GM19351 (cell line): ENCODE results near the gene WDCP.
"Not testable (repeated sequence)": the region's sequence is repeated elsewhere in the genome, so short reads cannot be mapped to it uniquely, and the experiment has no call there.

Experiments
- ATAC-seq: cut with Tn5 transposase; IDR thresholded peaks from one replicate; pipeline ENCODE4 v1.9.1; 2021; ENCODE audit warnings: mild to moderate bottlenecking, moderate library complexity; ENCODE audit not compliant: unreplicated experiment

The WDCP gene

DNA sequence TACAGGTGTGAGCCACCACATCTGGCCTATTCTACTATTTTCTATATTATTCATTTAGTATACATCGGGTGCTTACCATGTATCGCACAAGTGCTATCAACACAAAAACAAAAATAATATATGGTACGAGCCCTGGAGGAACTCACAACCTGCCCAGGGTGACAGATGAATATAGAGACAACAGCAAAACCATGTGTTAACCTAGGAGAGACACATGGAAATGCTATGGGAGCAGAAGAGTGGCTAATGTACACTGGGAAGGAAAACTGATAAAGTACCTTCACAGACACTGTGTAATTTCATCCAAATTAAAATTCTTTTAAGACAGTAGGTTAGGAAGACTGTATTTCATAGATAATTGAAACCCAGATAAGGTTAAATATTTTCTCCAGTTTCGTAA, 25.1 kb upstream of the WDCP start:
- no peak for ATAC-seq

GRCh38 chr2:24065341-24065740, 18.1 kb upstream of the WDCP start:
- no peak for ATAC-seq

DNA sequence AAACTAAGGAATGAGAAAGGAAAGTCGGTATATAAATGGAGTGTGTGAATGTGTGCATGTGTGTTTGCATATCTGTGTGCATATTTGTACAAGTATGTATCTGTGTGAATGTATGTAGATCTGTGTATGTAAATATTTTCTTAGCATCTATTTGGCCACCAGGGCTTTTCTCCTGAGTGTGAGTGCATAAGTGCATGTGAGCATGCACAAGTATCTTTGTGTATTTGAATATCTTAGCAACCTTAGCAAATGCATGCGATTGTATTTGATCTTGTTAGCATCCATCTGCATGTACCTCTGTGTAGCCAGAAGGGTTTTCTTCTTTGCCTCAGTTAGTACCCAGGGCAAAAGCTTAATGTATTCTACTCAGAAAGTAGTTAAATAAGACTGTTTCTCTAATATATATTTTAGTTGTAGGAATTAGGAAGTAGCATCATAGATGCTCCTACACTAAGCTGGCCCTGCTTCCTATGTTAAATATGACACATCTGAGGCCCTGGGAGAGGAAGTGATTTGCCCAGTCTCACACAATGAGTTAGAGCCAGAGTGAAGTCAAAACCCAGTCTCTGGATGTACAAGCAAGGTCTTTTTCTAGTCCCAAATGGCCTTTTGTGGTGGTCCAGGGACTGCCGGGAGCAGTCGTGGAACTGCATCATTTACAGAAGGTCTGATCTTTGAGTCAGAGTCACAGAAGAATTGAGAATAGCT, 11.5 kb upstream of the WDCP start:
- ATAC-seq: no peak

DNA sequence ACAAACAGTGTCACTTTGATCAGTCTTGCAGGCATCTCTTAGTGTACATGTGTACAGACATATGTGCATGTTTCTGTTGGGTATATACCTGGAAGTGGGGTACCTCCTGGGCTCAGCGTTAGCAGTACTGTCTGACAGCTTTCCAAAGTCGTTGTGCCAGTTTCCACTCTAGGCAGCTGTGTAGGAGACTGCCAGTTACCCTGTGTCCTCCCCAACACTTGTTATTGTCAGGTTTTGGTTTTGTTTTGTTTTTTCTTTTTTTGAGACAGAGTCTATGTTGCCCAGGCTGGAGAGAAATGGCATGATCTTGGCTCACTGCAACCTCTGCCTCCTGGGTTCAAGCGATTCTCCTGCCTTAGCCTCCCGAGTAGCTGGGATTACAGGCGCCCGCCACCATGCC, 8.6 kb upstream of the WDCP start:
- ATAC-seq: no peak

GRCh38 chr2:24054366-24055010, 7.3 kb upstream of the WDCP start:
- no peak for ATAC-seq

GRCh38 chr2:24052951-24053350, 5.8 kb upstream of the WDCP start:
- no peak for ATAC-seq

DNA sequence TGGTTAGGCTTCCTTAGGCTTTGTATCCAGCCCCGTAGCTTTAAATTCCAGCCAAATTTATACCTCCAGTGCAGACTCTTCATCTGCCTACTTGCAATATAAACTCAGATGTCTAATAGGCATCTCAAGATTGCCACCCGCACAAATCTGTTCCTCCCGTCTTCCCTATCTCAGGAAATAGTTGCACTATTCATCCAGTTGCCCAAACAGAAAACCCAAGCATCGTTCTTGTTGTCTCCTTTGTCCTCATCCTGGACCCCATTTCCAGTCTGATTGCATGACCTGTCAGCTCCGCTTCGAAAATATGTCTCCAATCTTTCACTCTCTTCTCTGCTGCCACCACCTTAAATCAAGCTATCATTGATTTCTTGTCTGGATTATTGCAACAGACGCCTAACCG, 4.6 kb upstream of the WDCP start:
- ATAC-seq: no peak

DNA sequence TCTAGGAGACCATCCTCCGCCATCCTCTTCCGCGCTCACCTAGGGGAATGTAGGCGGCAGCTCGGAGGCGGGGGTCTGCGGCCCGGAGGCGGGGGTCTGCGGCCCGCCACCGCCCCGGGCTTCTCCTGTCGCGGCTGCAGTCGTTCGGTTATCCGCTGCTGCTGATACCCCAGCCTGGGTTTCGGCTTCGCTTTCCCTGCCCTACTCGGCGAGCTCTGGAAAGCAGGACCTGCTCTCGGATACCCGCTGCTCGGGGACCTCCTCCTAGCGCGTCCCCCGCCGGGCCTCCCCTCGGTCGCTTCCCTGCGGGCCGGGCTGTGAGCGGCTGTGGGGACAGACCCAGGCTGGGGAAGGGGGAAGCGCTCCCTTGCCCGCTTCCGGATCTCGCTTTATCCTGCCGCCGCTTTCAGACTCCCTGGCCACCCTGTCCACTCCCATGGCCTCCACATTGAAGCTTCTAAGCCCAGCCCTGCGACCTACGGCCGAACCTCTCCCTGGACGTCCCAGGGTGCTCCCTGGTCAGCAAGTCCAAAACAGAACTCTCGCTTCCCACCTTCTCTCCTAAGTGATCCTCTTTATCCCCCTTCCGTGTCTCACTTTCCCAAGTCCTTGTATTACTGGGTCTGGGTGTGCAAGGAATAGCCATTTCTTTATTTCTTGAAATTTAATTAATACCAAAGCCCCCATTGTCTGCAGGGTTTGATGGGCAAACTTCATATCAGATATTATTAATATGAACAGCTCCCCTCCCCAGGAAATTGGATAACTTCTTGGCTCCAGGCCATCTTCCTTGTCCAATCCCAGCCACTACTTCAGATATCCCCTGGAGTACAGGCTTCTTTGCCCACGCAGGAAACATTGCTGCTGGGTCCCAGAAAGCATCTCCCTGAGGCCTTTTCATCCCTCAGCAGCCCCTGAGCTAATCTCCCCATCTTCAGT, 3.1 kb upstream of the WDCP start:
- ATAC-seq: no peak

GRCh38 chr2:24049485-24050021, 2.4 kb upstream of the WDCP start, which contains the start of gene FKBP1B:
Gene FKBP1B, plus strand, starts transcription at chr2:24049741. Its CDS starts 109 bp downstream, at chr2:24049850.
- ATAC-seq: no peak

DNA sequence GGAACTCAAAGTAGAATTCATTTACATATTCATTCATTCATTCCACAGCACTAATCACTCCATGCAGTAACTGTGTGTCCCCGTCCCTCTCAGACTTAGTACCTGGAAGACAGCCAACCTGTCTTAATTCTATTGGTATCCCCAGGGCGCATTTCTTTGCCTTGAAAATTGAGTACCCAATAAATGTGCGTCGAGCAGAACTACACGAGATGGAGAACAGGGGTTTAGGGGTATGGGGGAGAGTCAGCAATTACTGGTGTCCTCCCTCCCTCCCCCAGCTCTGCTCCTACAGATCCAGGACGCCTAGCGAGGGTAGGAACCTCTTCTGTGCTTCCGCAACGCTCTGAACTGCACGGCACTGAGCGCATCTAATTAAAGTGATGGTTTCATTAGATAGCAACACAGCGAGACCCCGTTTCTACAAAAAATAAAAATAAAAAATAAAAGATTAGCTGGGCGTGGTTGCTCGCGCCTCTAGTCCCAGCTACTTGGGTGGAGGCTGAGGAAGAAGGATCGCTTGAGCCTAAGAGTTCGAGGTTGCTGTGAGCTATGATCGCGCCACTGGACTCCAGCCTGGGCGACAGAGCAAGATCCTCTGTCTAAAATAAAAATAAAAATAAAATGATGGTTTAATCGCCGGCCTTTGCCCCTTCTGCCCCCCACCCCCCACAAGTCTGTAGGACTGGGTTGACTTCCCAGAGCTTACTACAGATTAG, 1.7 kb upstream of the WDCP start:
- no peak for ATAC-seq

DNA sequence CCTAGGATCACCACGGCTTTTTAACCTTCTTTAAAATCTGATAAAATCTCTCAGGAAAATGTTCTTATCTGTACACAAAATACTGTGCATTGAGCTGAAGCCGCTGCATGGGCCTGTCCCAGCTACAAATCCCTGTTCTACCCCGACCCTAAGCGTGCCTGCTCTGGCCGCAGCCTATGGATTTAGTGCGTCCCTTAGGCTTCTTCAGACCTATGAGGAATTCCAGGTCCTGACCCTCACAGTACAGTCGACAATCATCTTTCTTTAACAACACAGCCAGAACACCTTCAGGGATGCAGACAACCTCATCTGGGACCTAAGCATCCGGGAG, 477 bp upstream of the WDCP start:
- ATAC-seq: no peak

GRCh38 chr2:24046599-24046929, 627 bp downstream of the WDCP start:
- no peak for ATAC-seq

DNA sequence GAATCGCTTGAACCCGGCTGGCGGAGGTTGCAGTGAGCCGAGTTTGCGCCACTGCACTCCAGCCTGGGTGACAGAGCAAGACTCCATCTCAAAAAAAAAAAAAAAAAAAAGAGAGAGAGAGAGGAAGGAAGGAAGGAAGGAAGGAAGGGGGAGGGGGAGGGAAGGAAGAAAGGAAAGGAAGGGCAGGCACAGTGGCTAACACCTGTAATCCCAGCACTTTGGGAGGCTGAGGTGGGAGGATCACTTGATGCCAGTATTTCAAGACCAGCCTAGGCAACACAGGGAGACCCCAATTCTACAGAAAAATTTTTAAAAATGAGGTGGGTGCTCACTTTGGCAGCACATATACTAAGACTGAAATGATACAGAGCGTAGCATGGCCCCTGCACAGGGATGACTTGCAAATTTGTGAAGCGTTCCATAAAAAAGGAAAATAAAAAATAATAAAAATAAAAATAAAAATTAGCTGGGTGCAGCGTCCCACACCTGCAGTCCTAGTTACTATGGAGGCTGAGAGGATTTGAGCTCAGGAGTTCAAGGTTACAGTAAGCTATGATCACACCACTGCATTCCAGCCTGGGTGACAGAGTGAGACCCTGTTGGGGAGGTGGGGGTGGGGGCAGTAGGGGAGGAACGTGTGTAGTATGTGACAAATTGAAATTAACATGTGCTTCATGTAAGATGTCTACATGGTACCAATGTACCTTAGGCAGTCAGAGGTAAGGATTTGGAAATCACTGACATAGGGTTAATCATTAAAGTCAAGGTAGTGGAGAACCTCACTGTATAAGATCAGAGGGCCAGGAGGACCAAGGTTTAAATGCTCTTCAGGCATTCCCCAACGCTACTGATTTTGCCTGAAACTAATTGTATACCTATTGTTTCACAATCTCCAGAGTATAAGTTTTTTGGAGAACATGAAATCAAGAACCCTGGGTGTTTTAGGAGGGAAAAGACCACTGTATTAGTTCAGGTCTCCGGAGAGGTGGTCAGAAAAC, 1.4 kb downstream of the WDCP start:
- ATAC-seq: no peak

DNA sequence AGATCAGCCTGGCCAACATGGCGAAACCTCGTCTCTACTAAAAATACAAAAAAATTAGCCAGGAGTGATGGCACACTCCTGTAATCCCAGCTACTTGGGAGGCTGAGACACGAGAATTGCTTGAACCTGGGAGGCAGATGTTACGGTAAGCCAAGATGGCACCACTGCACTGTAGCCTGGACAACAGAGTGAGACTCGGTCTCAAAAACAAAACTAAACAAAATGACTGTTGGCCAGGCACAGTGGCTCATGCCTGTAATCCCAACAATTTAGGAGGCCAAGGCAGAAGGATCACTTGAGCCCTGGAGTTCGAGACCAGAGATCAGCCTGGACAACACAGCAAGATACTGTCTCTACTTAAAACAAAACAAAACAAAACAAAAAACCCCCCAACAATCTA, 4.1 kb downstream of the WDCP start:
- not testable (repeated sequence) for ATAC-seq

- ATAC-seq: no peak
Observed at GRCh38 chr2:24040511-24040910, 6.7 kb downstream of the WDCP start.

GRCh38 chr2:24038786-24039499, 8.2 kb downstream of the WDCP start:
- ATAC-seq: no peak

DNA sequence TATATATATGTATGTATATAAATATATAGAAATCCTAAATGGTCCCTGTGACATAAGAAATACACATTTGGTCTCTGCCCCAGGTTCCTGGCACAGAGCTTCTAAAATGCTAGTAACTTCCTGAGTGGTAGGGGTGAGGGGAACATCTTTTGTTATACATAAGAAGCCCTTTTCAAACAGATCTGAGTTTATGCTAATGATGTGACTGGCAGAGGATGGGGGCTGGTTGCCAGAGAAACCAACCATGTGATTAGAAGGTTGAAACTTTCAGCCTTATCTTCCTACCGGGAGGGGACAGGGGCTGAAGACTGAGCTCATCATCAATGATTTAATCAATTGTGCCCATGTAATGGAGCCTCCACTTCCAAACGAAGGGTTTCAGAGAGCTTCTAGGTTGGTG, 21.0 kb downstream of the WDCP start:
- ATAC-seq: no peak

DNA sequence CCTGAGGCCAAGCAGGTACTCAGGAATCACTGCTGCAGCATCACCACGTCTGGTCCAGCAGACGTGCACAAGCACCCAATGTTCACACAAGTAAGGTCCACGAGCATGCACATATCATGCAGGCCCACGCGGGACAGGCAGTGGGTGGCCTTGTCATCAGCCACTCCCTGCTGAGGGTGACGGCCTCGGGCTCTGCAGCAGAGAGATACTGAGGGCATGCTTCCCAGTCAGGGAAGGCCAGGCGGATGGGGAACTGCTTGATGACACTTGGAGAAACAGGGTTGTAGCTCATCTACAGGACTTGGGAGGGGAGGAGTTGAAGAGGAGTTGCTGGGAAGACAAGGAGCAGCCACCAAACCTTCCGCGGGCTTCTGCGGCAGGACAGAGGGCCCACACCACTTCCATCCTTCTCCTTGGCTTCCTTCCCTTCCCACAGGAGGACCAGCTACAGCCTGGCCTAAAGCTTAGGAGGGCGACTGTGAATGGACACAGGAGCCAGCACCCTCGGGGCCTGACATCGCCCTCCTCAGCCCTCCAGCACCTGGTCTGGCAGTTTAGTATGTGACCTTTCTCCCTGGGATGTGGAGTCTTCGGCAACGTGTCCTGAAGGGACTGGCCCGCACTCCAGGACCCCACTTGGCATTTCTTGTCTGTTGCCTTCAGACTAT, 22.1 kb downstream of the WDCP start:
- ATAC-seq: no peak

GRCh38 chr2:24024018-24024417, 23.2 kb downstream of the WDCP start:
- ATAC-seq: no peak
